Lower leg skin (tissue), 3 donors: ENCODE measurements around the gene RPS3.

ENCODE experiments used
- POLR2A ChIP-seq, 2 donors: fragments of 450-650 bp; IDR thresholded peaks; one replicate each; pipeline ENCODE4 v1.6.1; 2016 to 2017; ENCODE audit warnings: antibody characterized with exemption in 2 of 2, mild to moderate bottlenecking in 1 of 2, moderate library complexity in 1 of 2
- TF ChIP-seq, protein P1 (sequence below), 3 donors: fragments of 450-650 bp; IDR thresholded peaks; one replicate each; pipeline ENCODE4 v1.5.1; 2016; ENCODE audit warnings: antibody characterized with exemption in 3 of 3, mild to moderate bottlenecking in 3 of 3, moderate library complexity in 2 of 3

DNA sequence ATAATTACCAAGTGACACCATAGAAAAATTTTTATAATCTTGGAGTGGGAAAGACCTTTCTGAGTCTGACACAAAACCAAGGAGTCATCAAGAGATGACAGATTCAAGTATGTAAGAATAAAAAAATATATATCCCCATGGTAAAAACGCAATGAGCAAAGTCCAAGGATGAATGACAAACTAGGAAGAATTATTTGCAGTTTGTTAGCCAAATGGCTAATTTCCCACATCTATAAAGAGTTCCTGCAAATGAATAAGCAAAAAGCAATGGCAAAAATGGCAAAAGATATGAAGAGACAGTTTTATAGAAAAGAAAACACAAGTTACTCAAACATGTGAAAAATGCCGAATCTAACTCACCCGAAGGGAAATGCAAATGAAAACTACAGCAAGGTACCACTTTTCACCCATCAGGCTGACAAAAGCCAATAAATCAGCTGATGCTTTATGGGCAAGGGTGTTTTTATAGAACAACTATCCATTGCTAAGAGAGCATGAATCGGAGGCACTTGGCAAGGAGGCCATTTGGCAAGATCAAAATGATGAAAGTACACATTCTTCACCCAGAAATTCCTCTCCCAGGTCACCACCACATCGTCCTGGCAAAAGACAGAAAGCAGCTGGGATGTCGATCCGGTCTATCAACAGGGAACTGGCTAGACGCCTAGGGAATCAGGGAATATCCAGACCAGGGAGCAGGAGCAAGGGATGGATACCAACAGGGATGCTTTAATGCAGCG, 54.8 kb downstream of the RPS3 start:
- TF ChIP-seq, protein P1, sequence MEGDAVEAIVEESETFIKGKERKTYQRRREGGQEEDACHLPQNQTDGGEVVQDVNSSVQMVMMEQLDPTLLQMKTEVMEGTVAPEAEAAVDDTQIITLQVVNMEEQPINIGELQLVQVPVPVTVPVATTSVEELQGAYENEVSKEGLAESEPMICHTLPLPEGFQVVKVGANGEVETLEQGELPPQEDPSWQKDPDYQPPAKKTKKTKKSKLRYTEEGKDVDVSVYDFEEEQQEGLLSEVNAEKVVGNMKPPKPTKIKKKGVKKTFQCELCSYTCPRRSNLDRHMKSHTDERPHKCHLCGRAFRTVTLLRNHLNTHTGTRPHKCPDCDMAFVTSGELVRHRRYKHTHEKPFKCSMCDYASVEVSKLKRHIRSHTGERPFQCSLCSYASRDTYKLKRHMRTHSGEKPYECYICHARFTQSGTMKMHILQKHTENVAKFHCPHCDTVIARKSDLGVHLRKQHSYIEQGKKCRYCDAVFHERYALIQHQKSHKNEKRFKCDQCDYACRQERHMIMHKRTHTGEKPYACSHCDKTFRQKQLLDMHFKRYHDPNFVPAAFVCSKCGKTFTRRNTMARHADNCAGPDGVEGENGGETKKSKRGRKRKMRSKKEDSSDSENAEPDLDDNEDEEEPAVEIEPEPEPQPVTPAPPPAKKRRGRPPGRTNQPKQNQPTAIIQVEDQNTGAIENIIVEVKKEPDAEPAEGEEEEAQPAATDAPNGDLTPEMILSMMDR (IDR thresholded peaks at IDR 0.05), result no peak
- TF ChIP-seq POLR2A (IDR thresholded peaks at IDR 0.05), result no peak
